HEK293 (cell line): ENCODE data around the gene GP1BB.

Experiments
- PBX3 ChIP-seq: sonication (generic); formaldehyde crosslinking; IDR thresholded peaks from 2 replicates; pipeline ENCODE4 v1.8.1; 2022; ENCODE audit warnings: mild to moderate bottlenecking, moderate library complexity, missing genetic modification reagents
- SALL2 ChIP-seq: fragments of 450-650 bp; formaldehyde crosslinking; IDR thresholded peaks from 2 replicates; pipeline ENCODE4 v1.5.0; 2017; ENCODE audit warnings: missing biosample characterization, mild to moderate bottlenecking, missing genetic modification characterization, borderline replicate concordance
- SCRT1 ChIP-seq: fragments of 450-650 bp; formaldehyde crosslinking; IDR thresholded peaks from 2 replicates; pipeline ENCODE4 v1.5.1; 2016; ENCODE audit warnings: missing biosample characterization, missing genetic modification characterization, borderline replicate concordance
- ZNF175 ChIP-seq: fragments of 450-650 bp; formaldehyde crosslinking; IDR thresholded peaks from 2 replicates; pipeline ENCODE4 v1.5.1; 2016; ENCODE audit warnings: missing biosample characterization, missing genetic modification characterization
- ZNF19 ChIP-seq: fragments of 450-650 bp; formaldehyde crosslinking; IDR thresholded peaks from 2 replicates; pipeline ENCODE4; 2016; ENCODE audit warnings: missing biosample characterization, missing genetic modification characterization, low read depth
- ZNF2 ChIP-seq: fragments of 450-650 bp; formaldehyde crosslinking; IDR thresholded peaks from 2 replicates; pipeline ENCODE4 v1.5.1; 2016; ENCODE audit warnings: missing biosample characterization, missing genetic modification characterization
- ZNF311 ChIP-seq: fragments of 450-650 bp; formaldehyde crosslinking; IDR thresholded peaks from 2 replicates; pipeline ENCODE4 v1.5.1; 2017; ENCODE audit warnings: missing biosample characterization, missing genetic modification characterization, borderline replicate concordance
- ZNF335 ChIP-seq: fragments of 450-650 bp; formaldehyde crosslinking; conservative IDR thresholded peaks from 2 replicates; pipeline ENCODE4 v1.5.1; 2016; ENCODE audit warnings: missing biosample characterization, missing genetic modification characterization
- ZNF354C ChIP-seq: fragments of 450-650 bp; formaldehyde crosslinking; IDR thresholded peaks from 2 replicates; pipeline ENCODE4 v1.5.1; 2016; ENCODE audit warnings: missing biosample characterization, missing genetic modification characterization, low read depth, borderline replicate concordance
- ZNF530 ChIP-seq: fragments of 450-650 bp; formaldehyde crosslinking; IDR thresholded peaks from 2 replicates; pipeline ENCODE4 v1.5.1; 2016; ENCODE audit warnings: low read depth, missing biosample characterization, missing genetic modification characterization
- ZNF555 ChIP-seq: fragments of 450-650 bp; formaldehyde crosslinking; conservative IDR thresholded peaks from 2 replicates; pipeline ENCODE4 v1.5.1; 2017; ENCODE audit warnings: missing biosample characterization, mild to moderate bottlenecking, missing genetic modification characterization, inconsistent platforms
- ZNF621 ChIP-seq: fragments of 450-650 bp; formaldehyde crosslinking; IDR thresholded peaks from 2 replicates; pipeline ENCODE4 v1.5.1; 2017; ENCODE audit warnings: missing biosample characterization, missing genetic modification characterization
- ZNF707 ChIP-seq: fragments of 450-650 bp; formaldehyde crosslinking; IDR thresholded peaks from 2 replicates; pipeline ENCODE4 v1.5.1; 2016; ENCODE audit warnings: missing biosample characterization, missing genetic modification characterization
- ZNF830 ChIP-seq: fragments of 450-650 bp; IDR thresholded peaks from 2 replicates; pipeline ENCODE4 v1.5.0; 2018; ENCODE audit warnings: missing biosample characterization, missing genetic modification characterization, low read depth, mild to moderate bottlenecking, moderate library complexity
- ZNF843 ChIP-seq: fragments of 450-650 bp; formaldehyde crosslinking; IDR thresholded peaks from 2 replicates; pipeline ENCODE4 v1.5.1; 2016; ENCODE audit warnings: missing biosample characterization, missing genetic modification characterization
- ZSCAN23 ChIP-seq: fragments of 450-650 bp; formaldehyde crosslinking; IDR thresholded peaks from 2 replicates; pipeline ENCODE4 v1.5.1; 2016; ENCODE audit warnings: missing biosample characterization, missing genetic modification characterization
- ZSCAN30 ChIP-seq: fragments of 450-650 bp; IDR thresholded peaks from 2 replicates; pipeline ENCODE4 v1.5.1; 2018; ENCODE audit warnings: missing biosample characterization, mild to moderate bottlenecking, missing genetic modification characterization, moderate library complexity
- ZSCAN5A ChIP-seq: fragments of 450-650 bp; formaldehyde crosslinking; IDR thresholded peaks from 2 replicates; pipeline ENCODE4 v1.5.1; 2016; ENCODE audit warnings: missing biosample characterization, missing genetic modification characterization
- ZXDB ChIP-seq: fragments of 450-650 bp; formaldehyde crosslinking; IDR thresholded peaks from 2 replicates; pipeline ENCODE4 v1.5.1; 2016; ENCODE audit warnings: missing biosample characterization, missing genetic modification characterization
- TF ChIP-seq, protein P1 (sequence below): fragments of 450-650 bp; formaldehyde crosslinking; conservative IDR thresholded peaks from 2 replicates; pipeline ENCODE4 v1.5.1; 2016; ENCODE audit warnings: low read depth, missing biosample characterization, missing genetic modification characterization
- TF ChIP-seq, protein P2 (sequence below): fragments of 450-650 bp; formaldehyde crosslinking; IDR thresholded peaks from 2 replicates; pipeline ENCODE4 v1.5.1; 2016; ENCODE audit warnings: missing biosample characterization, missing genetic modification characterization
- TF ChIP-seq, protein P3 (sequence below): fragments of 450-650 bp; formaldehyde crosslinking; conservative IDR thresholded peaks from 2 replicates; pipeline ENCODE4 v1.5.1; 2016; ENCODE audit warnings: low read depth, missing biosample characterization, missing genetic modification characterization

Gene GP1BB

DNA sequence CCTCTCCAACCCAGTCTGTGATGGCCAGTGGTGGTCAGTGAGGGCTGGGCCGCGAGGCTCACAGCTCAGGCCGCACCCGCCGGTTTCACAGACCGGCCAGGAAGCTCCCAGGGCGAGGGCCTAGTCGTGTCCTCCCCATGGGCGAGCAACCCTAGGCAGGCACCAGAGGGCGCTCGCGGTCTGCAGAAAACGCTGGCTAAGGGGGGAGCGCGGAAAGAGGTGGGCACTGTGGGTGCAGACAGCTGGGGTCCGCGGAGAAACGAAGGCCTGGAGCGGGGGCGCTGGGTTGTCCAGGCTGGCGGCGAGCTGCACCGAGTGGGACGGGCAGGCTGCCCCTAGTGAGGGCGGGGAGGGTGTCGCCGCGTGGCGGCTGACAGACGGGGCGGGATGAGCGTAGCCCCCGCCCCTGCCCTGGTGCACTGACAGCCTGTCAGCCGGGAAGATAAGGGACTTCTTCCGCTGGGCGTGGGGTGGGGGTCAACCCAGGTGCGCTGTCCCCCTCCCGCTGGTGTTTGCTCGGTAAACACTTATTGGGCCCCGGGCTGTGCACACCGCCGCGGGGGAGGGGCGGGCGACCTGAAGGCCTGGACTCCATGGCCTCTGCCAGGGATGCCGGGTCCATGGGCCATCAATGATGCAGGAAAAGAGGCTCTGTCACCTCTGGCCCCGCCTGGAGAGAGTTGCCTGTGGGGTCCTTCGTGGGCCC is 7.5 kb downstream of the GP1BB start (continued):
- TF ChIP-seq, protein P1, sequence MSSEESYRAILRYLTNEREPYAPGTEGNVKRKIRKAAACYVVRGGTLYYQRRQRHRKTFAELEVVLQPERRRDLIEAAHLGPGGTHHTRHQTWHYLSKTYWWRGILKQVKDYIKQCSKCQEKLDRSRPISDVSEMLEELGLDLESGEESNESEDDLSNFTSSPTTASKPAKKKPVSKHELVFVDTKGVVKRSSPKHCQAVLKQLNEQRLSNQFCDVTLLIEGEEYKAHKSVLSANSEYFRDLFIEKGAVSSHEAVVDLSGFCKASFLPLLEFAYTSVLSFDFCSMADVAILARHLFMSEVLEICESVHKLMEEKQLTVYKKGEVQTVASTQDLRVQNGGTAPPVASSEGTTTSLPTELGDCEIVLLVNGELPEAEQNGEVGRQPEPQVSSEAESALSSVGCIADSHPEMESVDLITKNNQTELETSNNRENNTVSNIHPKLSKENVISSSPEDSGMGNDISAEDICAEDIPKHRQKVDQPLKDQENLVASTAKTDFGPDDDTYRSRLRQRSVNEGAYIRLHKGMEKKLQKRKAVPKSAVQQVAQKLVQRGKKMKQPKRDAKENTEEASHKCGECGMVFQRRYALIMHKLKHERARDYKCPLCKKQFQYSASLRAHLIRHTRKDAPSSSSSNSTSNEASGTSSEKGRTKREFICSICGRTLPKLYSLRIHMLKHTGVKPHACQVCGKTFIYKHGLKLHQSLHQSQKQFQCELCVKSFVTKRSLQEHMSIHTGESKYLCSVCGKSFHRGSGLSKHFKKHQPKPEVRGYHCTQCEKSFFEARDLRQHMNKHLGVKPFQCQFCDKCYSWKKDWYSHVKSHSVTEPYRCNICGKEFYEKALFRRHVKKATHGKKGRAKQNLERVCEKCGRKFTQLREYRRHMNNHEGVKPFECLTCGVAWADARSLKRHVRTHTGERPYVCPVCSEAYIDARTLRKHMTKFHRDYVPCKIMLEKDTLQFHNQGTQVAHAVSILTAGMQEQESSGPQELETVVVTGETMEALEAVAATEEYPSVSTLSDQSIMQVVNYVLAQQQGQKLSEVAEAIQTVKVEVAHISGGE: no peak
- TF ChIP-seq, protein P2, sequence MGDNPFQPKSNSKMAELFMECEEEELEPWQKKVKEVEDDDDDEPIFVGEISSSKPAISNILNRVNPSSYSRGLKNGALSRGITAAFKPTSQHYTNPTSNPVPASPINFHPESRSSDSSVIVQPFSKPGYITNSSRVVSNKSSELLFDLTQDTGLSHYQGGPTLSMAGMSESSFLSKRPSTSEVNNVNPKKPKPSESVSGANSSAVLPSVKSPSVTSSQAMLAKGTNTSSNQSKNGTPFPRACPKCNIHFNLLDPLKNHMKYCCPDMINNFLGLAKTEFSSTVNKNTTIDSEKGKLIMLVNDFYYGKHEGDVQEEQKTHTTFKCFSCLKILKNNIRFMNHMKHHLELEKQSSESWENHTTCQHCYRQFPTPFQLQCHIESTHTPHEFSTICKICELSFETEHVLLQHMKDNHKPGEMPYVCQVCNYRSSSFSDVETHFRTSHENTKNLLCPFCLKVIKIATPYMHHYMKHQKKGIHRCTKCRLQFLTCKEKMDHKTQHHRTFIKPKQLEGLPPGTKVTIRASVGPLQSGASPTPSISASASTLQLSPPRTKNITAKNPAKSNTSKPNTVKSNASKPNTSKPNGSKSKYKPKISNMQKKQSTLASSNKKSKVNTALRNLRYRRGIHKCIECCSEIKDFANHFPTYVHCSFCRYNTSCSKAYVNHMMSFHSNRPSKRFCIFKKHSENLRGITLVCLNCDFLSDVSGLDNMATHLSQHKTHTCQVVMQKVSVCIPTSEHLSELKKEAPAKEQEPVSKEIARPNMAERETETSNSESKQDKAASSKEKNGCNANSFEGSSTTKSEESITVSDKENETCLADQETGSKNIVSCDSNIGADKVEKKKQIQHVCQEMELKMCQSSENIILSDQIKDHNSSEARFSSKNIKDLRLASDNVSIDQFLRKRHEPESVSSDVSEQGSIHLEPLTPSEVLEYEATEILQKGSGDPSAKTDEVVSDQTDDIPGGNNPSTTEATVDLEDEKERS (tag by site-specific recombination): no peak
- peak; percentile 56; the same call in 1 of the 2 replicates for TF ChIP-seq PBX3
- TF ChIP-seq ZNF843: no peak
- TF ChIP-seq ZNF707 (tag by site-specific recombination): no peak
- TF ChIP-seq SCRT1 (tag by site-specific recombination): no peak
- TF ChIP-seq SALL2 (tag by site-specific recombination): no peak
- TF ChIP-seq ZNF335 (tag by site-specific recombination): peak; percentile 79
- no peak for TF ChIP-seq ZNF354C (tag by site-specific recombination)
- TF ChIP-seq ZNF311 (tag by site-specific recombination): no peak
- TF ChIP-seq ZXDB (tag by site-specific recombination): peak; percentile 59; the same call in 1 of the 2 replicates
- no peak for TF ChIP-seq ZNF19
- no peak for TF ChIP-seq ZSCAN5A (tag by site-specific recombination)
- TF ChIP-seq ZNF2 (tag by site-specific recombination): peak; percentile 96
- TF ChIP-seq ZNF530 (tag by site-specific recombination): no peak
- TF ChIP-seq ZNF830: no peak
- TF ChIP-seq ZSCAN23 (tag by site-specific recombination): no peak
- TF ChIP-seq ZNF621 (tag by site-specific recombination): no peak
- TF ChIP-seq, protein P3, sequence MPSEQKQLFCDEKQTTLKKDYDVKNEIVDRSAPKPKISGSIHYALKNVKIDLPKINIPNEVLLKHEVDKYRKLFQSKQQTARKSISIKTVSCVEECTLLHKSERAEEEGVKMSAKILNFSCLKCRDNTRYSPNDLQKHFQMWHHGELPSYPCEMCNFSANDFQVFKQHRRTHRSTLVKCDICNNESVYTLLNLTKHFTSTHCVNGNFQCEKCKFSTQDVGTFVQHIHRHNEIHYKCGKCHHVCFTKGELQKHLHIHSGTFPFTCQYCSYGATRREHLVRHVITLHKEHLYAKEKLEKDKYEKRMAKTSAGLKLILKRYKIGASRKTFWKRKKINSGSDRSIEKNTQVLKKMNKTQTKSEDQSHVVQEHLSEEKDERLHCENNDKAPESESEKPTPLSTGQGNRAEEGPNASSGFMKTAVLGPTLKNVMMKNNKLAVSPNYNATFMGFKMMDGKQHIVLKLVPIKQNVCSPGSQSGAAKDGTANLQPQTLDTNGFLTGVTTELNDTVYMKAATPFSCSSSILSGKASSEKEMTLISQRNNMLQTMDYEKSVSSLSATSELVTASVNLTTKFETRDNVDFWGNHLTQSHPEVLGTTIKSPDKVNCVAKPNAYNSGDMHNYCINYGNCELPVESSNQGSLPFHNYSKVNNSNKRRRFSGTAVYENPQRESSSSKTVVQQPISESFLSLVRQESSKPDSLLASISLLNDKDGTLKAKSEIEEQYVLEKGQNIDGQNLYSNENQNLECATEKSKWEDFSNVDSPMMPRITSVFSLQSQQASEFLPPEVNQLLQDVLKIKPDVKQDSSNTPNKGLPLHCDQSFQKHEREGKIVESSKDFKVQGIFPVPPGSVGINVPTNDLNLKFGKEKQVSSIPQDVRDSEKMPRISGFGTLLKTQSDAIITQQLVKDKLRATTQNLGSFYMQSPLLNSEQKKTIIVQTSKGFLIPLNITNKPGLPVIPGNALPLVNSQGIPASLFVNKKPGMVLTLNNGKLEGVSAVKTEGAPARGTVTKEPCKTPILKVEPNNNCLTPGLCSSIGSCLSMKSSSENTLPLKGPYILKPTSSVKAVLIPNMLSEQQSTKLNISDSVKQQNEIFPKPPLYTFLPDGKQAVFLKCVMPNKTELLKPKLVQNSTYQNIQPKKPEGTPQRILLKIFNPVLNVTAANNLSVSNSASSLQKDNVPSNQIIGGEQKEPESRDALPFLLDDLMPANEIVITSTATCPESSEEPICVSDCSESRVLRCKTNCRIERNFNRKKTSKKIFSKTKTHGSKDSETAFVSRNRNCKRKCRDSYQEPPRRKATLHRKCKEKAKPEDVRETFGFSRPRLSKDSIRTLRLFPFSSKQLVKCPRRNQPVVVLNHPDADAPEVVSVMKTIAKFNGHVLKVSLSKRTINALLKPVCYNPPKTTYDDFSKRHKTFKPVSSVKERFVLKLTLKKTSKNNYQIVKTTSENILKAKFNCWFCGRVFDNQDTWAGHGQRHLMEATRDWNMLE: no peak
- TF ChIP-seq ZNF555 (tag by site-specific recombination): no peak
- peak; percentile 5; the same call in 1 of the 2 replicates for TF ChIP-seq ZSCAN30 (tag by site-specific recombination)
- no peak for TF ChIP-seq ZNF175
